B cell (primary cell): ENCODE results near the gene ATP2A1. TPM values are rescaled to one million over a fixed set of nuclear protein-coding genes. Genes with fewer than 3 reads are reported as not detected.

Experiments used
- ATAC-seq: fragments of 200-7000 bp; cut with Tn5 transposase; one replicate; pipeline ENCODE4 v1.10.0; 2021; ENCODE audit warnings: low read depth, mild to moderate bottlenecking, moderate number of reproducible peaks, moderate library complexity
- CTCF ChIA-PET: fragments of 350-600 bp; sonication (Branson Sonifier 250); formaldehyde crosslinking; loops from one replicate; lab custom pipeline; 2021; ENCODE audit warnings: antibody characterized with exemption, inconsistent platforms; lab: Charles Lee
- POLR2A ChIA-PET: fragments of 350-600 bp; sonication (Branson Sonifier 250); formaldehyde crosslinking; loops from one replicate; lab custom pipeline; 2021; ENCODE audit warnings: antibody characterized with exemption; lab: Charles Lee
- DNase-seq: peaks from one replicate; pipeline ENCODE4 v3.0.0; 2013
- H2AFZ ChIP-seq: 2 replicates; pipeline ENCODE4 v1.6.1; 2012; ENCODE audit warnings: mild to moderate bottlenecking, low read depth, low read length; ENCODE audit not compliant: insufficient read depth, poor library complexity, severe bottlenecking
- H3K27ac ChIP-seq, 2 donors: 1 replicate in 1 of 2; 2 replicates in 1 of 2; pipeline ENCODE4 v1.5.1; 2012 to 2013; ENCODE audit warnings: low read length in 2 of 2, mild to moderate bottlenecking in 2 of 2, moderate library complexity in 1 of 2
- H3K27me3 ChIP-seq, 4 experiments: fragments of 200-600 bp in 1 of 4; sonication (generic) in 1 of 4; replicated peaks in 1 of 4; 1 replicate in 2 of 4; 2 replicates in 2 of 4; pipeline versions ENCODE4 v1.6.1 to v1.7.0; 2013 to 2016; ENCODE audit warnings: low read length in 3 of 4, mild to moderate bottlenecking in 2 of 4, mixed read lengths in 1 of 4, moderate library complexity in 1 of 4; ENCODE audit not compliant: insufficient read depth in 4 of 4, control insufficient read depth in 3 of 4; ENCODE audit errors: control extremely low read depth in 1 of 4
- H3K36me3 ChIP-seq, 2 experiments: replicated peaks in 1 of 2; 1 replicate in 1 of 2; 2 replicates in 1 of 2; pipeline versions ENCODE4 v1.6.1 to v1.7.1; 2013; ENCODE audit warnings: low read length in 1 of 2; ENCODE audit not compliant: insufficient read depth in 2 of 2, control insufficient read depth in 1 of 2; ENCODE audit errors: control extremely low read depth in 1 of 2, extremely low read depth in 1 of 2
- H3K4me1 ChIP-seq, 2 donors: fragments of 200-600 bp in 1 of 2; sonication (generic) in 1 of 2; 1 replicate in 1 of 2; 2 replicates in 1 of 2; pipeline versions ENCODE4 v1.5.1 to v1.6.1; 2013 to 2017; ENCODE audit warnings: low read length in 2 of 2; ENCODE audit not compliant: control insufficient read depth in 2 of 2, insufficient read depth in 2 of 2
- H3K4me2 ChIP-seq: replicated peaks from 2 replicates; pipeline ENCODE3; 2012; ENCODE audit warnings: mild to moderate bottlenecking, low read depth, low read length; ENCODE audit not compliant: poor library complexity, severe bottlenecking
- H3K4me3 ChIP-seq, 5 experiments: fragments of 200-600 bp in 1 of 5; sonication (generic) in 1 of 5; 1 replicate in 3 of 5; 2 replicates in 2 of 5; pipeline versions ENCODE4 v1.5.1 to v1.7.0; 2011 to 2016; ENCODE audit warnings: low read length in 4 of 5, mild to moderate bottlenecking in 4 of 5, low read depth in 2 of 5, control low read depth in 1 of 5, moderate library complexity in 1 of 5; ENCODE audit not compliant: insufficient read depth in 1 of 5; ENCODE audit errors: control extremely low read depth in 1 of 5, extremely low read depth in 1 of 5
- H3K79me2 ChIP-seq: fragments of 200-600 bp; sonication (generic); one replicate; pipeline ENCODE4 v1.6.0; 2016; ENCODE audit warnings: low read length; ENCODE audit not compliant: control insufficient read depth, insufficient read depth
- H3K9ac ChIP-seq: fragments of 200-600 bp; sonication (generic); 2 replicates; pipeline ENCODE4 v1.6.1; 2017; ENCODE audit warnings: mild to moderate bottlenecking, low read length, moderate library complexity
- H3K9me3 ChIP-seq, 3 donors: one replicate each; pipeline versions ENCODE4 v1.6.1 to v1.7.1; 2013; ENCODE audit warnings: low read length in 2 of 3; ENCODE audit not compliant: control insufficient read depth in 2 of 3, insufficient read depth in 1 of 3; ENCODE audit errors: control extremely low read depth in 1 of 3
- H4K20me1 ChIP-seq: 2 replicates; pipeline ENCODE4 v1.6.0; 2012; ENCODE audit warnings: mild to moderate bottlenecking, low read length; ENCODE audit not compliant: insufficient read depth, control insufficient read depth, poor library complexity, severe bottlenecking
- H3K27ac Mint-ChIP-seq: one replicate; pipeline ENCODE4 v1.8.0; 2021; ENCODE audit warnings: mixed read lengths
- H3K27me3 Mint-ChIP-seq: one replicate; pipeline ENCODE4 v1.8.0; 2021; ENCODE audit warnings: mixed read lengths
- H3K4me1 Mint-ChIP-seq: one replicate; pipeline ENCODE4 v1.8.0; 2021; ENCODE audit warnings: mixed read lengths
- H3K4me3 Mint-ChIP-seq: one replicate; pipeline ENCODE4 v1.8.0; 2021; ENCODE audit warnings: mixed read lengths
- H3K9me3 Mint-ChIP-seq: one replicate; pipeline ENCODE4 v1.8.0; 2022; ENCODE audit warnings: mixed read lengths; ENCODE audit not compliant: insufficient read depth
- EZH2 ChIP-seq: IDR thresholded peaks from 2 replicates; pipeline ENCODE4 v1.6.1; 2012; ENCODE audit warnings: borderline replicate concordance, low read depth, mild to moderate bottlenecking, moderate library complexity, low read length; ENCODE audit not compliant: insufficient read depth, poor library complexity, severe bottlenecking
- WGBS: methylation state at CpG from one replicate; pipeline ENCODE4 v1.1.5; 2013; ENCODE audit warnings: missing lambda C conversion rate; ENCODE audit not compliant: insufficient coverage; 5-methylcytosine and 5-hydroxymethylcytosine counted together
- intact Hi-C: fragments of 100-400 bp; cut with micrococcal nuclease; formaldehyde crosslinking; loops from one replicate; pipeline ENCODE4 v1.10.0; 2022
- polyA plus RNA-seq: library from polyadenylated mRNA; depleted of rRNA; stranded (reverse); fragments of >200 nt; gene quantifications from 2 replicates; pipeline ENCODE4 v1.2.3, GENCODE V29; 2012
- total RNA-seq, 2 donors: library from RNA; stranded (reverse); fragments of 120-200 nt in 1 of 2; gene quantifications; 1 replicate in 1 of 2; 2 replicates in 1 of 2; pipeline versions ENCODE4 v1.2.3 to v1.2.4, GENCODE V29; 2013 to 2022
- TF ChIP-seq, protein P1 (sequence below): fragments of 200-600 bp; IDR thresholded peaks from one replicate; pipeline ENCODE4 v1.8.0; 2022; ENCODE audit warnings: antibody characterized with exemption, mild to moderate bottlenecking

Gene ATP2A1
- total and polyA plus RNA-seq, 2 donors (not counting 1 experiment from before 2014, with no cell fraction given): 0.31 to 0.84 TPM

DNA sequence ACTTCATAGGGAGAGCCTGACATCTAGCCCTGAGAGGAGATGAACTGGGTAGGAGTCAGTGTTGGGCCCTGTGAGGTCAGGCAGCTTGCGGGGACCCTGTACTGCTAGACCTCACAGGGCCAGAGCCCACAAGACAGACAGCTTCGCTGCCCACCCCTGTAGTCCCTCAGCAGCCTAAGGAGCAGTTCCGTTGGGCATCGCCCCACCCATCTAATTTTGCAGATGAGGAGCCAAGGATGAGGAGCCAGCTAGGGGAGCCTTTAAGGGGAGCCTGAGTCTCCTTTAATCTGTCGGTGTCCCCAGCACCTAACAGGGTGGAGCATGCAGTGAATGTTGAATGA is 31.4 kb upstream of the ATP2A1 start:
- peak overlapping the region; percentile 86 for H2AFZ ChIP-seq
- peaks cover 51% of the 10 kb centered on the region for H3K79me2 ChIP-seq
- H3K4me3 ChIP-seq: peak overlapping the region; percentile 61 to 98 (median 73)
- no peaks in the 10 kb centered on the region for H3K9me3 ChIP-seq
- peak overlapping the region; percentile 91 for H3K4me3 Mint-ChIP-seq
- intact Hi-C loops: loop anchor here (1.0 kb wide), 2 partner anchors 25 to 33 kb away; partner anchors contain the start of gene ATXN2L
- H3K9ac ChIP-seq: peak overlapping the region; percentile 88
- H3K27ac ChIP-seq: peak overlapping the region; percentile 80 to 87
- no peaks in the 10 kb centered on the region for H3K27me3 ChIP-seq
- peaks cover 19% of the 10 kb centered on the region for H4K20me1 ChIP-seq
- no peaks in the 10 kb centered on the region for H3K9me3 Mint-ChIP-seq
- CTCF ChIA-PET: interaction anchor here (0.6 to 4.9 kb wide), 7 partner anchors 12 to 101 kb away, joined by 3 to 41 read pairs (median 8); partner anchors contain the start of genes ATXN2L, CD19 and SH2B1
- peaks cover 18 to 26% of the 10 kb centered on the region in 2 donors for H3K4me1 ChIP-seq
- H3K4me2 ChIP-seq: peak overlapping the region; percentile 89
- peaks cover 4 to 33% of the 10 kb centered on the region in 2 experiments for H3K36me3 ChIP-seq
- POLR2A ChIA-PET: interaction anchor here (0.7 to 5.1 kb wide), 12 partner anchors 9 to 127 kb away, joined by 3 to 56 read pairs (median 5); partner anchors contain the start of genes ATXN2L, NFATC2IP and SH2B1
- ATAC-seq: no peak
- H3K27me3 Mint-ChIP-seq: no peaks in the 10 kb centered on the region
- TF ChIP-seq EZH2: no peak
- TF ChIP-seq, protein P1, sequence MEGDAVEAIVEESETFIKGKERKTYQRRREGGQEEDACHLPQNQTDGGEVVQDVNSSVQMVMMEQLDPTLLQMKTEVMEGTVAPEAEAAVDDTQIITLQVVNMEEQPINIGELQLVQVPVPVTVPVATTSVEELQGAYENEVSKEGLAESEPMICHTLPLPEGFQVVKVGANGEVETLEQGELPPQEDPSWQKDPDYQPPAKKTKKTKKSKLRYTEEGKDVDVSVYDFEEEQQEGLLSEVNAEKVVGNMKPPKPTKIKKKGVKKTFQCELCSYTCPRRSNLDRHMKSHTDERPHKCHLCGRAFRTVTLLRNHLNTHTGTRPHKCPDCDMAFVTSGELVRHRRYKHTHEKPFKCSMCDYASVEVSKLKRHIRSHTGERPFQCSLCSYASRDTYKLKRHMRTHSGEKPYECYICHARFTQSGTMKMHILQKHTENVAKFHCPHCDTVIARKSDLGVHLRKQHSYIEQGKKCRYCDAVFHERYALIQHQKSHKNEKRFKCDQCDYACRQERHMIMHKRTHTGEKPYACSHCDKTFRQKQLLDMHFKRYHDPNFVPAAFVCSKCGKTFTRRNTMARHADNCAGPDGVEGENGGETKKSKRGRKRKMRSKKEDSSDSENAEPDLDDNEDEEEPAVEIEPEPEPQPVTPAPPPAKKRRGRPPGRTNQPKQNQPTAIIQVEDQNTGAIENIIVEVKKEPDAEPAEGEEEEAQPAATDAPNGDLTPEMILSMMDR: no peak
- peaks cover 30% of the 10 kb centered on the region for H3K4me1 Mint-ChIP-seq
- no peak for DNase-seq
- 38% methylated on average over 2 of the region's 5 CpGs for WGBS
- peak overlapping the region; percentile 91 for H3K27ac Mint-ChIP-seq

GRCh38 chr16:28858421-28858820 is 19.9 kb upstream of the ATP2A1 start:
- POLR2A ChIA-PET: interaction anchor here (0.6 kb wide), 1 partner anchor 35 kb away, joined by 9 read pairs; the partner anchor contains the start of gene ATXN2L
- H3K9me3 ChIP-seq: no peaks in the 10 kb centered on the region
- no peaks in the 10 kb centered on the region for H3K27me3 ChIP-seq
- no peak overlapping the region for H3K9ac ChIP-seq
- no peaks in the 10 kb centered on the region for H3K9me3 Mint-ChIP-seq
- ATAC-seq: no peak
- H3K4me3 ChIP-seq: no peak overlapping the region
- TF ChIP-seq, protein P1: no peak
- no peak for TF ChIP-seq EZH2
- H3K27ac Mint-ChIP-seq: no peak overlapping the region
- no peak overlapping the region for H3K4me3 Mint-ChIP-seq
- CTCF ChIA-PET: interaction anchor here (1.1 to 1.4 kb wide), 2 partner anchors 12 to 15 kb away, joined by 3 read pairs; no protein-coding TSS in a partner anchor
- no peak overlapping the region for H2AFZ ChIP-seq
- H3K4me2 ChIP-seq: no peak overlapping the region
- H3K27ac ChIP-seq: no peak overlapping the region
- WGBS: 100% methylated on average over 8 of the region's 8 CpGs
- peaks cover 0 to 9% of the 10 kb centered on the region in 2 donors for H3K4me1 ChIP-seq
- no peak for DNase-seq
- peaks cover 4% of the 10 kb centered on the region for H3K4me1 Mint-ChIP-seq
- H3K36me3 ChIP-seq: no peaks in the 10 kb centered on the region
- intact Hi-C loops: no loop called here
- peaks cover 4% of the 10 kb centered on the region for H3K79me2 ChIP-seq
- H4K20me1 ChIP-seq: no peaks in the 10 kb centered on the region
- no peaks in the 10 kb centered on the region for H3K27me3 Mint-ChIP-seq
